ENCODE results near the gene TAL2.

TAL2 gene

DNA sequence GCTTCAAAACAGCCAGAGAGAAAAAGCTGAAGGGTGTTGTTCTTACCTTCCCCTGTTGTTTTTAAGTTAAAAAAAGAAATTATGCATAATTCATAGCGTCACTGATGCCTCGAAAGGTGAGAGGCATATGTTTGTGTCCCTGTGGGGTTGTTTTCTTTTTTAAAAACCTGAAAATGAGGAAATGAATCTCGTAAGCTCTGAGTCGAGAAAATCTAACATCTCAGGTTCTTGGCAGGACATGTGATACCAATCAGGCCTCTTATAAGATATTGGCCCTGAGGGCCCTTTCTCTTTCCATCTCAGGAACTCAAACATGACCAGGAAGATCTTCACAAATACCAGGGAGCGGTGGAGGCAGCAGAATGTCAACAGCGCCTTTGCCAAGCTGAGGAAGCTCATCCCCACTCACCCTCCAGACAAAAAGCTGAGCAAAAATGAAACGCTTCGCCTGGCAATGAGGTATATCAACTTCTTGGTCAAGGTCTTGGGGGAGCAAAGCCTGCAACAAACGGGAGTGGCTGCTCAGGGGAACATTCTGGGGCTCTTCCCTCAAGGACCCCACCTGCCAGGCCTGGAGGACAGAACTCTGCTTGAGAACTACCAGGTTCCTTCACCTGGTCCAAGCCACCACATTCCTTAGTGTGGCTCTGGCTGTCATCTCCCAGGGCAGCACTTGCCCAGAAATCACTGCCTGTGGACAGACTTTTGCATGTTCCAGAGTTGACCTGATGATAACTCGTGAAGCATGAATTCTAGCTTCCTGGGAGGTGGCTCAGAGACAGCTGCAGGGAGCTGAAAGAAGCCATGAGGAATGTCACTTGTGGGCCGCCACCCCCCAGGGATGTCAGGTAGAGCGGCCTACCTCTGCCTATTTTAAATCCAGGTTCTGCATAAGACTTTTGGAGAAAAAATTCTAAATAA, at the start of gene TAL2:
TAL2 (plus strand) TSS at position 274 of the 921 bp plus-strand sequence; CDS start at position 314, 40 bp downstream.
- no peak for DNase-seq

DNA sequence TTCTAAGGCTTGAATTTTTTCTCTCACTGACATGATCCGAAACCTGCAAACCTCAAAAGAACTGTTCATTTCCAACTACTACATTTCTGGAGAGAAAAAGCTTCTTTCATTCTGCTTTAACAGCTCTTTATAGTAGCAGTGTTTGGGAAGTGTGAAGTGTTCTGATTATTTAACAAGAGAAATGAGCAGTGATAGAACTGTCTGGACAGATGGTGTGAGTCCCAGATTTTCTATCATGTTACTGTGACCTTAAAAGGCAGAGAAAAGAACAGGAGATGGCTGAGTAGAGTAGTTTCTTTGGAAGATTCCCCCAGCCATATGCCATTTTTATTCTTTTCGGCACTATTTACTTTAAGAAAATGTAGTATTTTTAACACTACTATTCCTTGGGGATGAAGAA, 41.3 kb upstream of the TAL2 start:
- no peak for DNase-seq

DNA sequence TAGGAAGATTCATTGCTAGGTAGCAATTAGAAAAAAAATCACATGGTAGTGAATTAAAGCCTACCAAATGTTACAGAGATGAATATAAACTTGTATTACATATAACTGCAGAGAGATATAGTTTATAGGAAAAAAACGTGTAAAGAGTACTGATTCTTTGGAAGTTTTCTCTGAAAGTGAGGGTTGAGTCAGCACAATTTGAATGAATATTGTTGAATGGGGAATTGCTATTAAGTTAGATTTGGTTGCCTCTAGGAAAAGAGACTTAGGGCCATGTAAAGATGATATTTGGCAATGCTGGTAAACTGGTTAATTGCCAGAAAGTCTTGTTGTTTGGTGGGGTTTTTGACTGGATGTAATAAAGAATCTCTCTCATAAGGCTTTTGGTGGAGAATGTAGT, 37.2 kb upstream of the TAL2 start:
- DNase-seq, result no peak

DNA sequence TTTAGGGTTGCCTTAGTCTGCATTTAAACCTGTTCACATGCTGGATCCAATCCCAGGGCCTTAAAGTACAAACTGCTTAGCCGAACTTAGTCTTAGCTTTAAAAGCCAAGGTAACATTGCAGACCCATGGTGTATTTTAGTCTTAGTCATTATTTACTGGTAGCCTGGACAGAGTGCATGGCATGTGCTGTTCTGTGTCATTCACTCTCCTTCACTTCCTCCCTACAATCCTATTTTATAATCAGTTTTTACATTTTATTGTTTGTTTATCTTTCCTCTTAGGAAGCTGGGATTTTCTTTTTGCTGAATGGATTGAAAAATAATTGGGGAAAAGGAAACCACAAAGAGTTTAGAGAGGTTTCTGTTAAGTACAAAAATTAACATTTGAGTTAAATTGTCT, 29.4 kb upstream of the TAL2 start:
- no peak for DNase-seq

DNA sequence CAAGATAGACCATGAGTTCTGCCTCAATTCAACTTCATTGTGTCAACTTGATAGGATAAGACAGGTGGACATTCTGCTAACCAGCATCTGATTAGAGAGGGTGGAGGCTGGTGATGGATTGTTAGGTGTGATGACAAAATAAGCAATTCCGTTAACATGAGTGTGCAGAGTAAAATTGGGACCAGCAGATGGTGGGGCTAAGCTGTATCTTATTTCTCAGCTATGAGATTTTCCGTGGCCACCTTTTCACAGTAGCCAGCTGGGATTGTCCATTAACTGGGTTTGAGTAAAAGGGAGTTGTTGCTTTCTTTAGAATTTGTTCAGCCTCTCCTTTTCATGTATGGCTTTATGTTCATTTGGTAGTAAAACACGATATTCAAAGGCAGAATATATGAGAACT, 28.8 kb upstream of the TAL2 start:
- no peak for DNase-seq

DNA sequence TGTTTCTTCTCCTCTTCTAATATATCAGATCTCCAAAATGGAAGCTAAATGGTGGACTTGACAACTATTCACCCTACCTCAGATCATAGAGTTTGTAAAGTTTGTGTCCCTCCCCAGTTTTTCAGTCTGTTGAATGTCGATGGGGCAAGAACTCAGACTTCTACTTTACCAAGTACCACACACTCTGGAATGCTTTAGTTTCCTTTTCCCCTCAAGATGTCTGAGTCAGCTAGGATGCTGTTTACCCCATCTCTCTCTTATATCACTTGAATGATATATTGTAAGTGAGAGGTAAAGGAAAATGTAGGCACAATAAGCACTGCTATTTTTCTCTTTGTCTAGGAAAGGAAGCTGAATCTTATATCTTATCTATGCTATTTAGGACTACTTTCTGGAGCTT, 25.9 kb upstream of the TAL2 start:
- no peak for DNase-seq

DNA sequence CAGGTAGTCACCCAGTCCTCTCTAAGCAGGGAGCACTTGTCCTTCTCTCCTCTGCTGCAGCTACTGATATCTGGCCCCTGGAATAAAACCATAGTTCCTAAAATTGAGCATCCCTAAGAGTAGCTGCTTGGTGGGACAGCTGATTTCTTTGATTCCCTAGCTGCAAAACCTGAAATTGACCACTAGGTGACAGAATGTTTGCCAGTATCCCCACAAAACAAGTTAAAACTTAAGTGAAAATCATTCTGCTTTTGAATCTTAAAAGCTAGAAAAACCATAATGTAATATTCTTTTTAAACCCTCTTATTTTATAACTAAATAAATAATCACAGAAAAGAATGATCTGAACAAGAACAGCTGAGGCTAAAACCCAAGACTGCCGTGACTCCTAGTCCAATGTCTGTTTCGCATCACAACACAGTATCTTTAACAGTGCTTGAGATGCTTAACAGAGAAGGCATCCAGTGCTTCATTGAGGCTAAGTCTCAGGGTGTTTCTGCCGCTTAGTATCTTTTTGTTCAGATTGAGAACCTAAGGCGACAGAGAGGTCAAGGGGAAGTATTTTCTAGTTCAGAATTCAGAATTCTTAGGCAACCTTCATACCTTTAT, 24.4 kb upstream of the TAL2 start:
- DNase-seq, result no peak

DNA sequence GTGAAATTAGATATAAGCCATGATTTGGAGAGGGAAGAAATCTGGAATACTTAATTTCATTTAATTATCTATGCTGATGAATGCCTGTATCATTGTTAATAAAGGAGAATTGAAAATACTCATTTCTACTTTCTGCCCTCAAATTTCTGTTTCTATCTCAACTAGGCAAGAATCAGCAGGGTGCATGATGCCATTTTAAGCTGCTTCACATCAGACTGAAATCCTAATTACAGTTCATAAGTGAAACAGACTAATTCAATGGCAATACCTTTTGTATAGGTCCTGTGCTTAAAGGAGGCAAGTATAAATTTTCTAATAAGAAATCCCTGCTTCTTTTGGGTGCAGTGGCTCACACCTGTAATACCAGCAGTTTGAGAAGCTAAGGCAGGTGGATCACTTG, 22.3 kb upstream of the TAL2 start:
- no peak for DNase-seq

DNA sequence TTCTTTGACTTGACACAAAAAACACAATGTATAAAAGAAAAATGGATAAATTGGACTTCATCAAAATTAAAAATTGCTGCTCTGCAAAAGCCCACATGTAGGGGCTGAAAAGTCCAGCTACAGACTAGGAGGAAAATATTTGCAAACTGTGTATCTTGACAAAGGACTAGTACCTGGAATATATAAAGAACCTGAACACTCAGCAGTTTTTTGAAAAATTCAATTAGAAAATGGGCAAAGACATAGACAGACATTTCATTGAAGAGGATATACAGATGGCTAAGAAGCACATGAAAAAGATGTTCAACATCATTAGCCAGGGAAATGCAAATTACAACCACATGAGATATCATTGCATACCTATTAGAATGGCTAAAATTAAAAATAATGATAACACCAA, 18.5 kb upstream of the TAL2 start:
- DNase-seq, result no peak

DNA sequence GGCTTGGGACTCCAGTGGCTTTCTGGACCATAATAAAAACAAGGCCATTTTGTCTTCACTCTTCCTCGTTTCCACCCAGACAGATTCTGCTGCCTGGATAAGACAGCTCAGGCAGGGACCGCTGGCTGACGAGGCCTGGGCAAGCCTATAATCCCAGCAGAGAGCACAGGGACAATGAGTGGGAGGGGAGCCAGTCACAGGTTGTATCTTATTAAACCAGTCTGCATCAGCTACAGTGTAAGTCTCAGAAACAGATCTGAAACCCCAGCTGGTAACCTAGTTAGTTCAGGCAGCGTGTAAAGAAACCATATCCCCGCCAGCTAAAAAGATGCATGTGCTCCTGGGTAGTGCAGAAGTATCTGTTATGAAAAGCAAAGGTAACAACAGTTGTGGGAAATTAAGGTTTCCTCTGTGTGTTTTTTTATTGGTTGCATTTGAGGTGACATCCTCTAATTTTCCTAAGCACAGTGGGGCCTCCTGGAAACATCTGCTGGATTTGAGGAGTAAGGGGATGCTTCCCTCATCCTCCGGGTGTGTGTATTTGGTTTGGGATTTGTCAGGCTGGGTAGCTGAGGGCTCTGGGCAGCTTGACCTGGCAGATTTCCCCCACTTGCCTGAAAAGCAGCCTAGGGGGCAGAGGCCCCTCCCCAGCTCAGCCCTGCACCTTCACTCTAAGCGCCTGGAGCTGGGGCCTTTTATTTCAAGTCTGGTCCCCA, 15.2 kb upstream of the TAL2 start:
- DNase-seq, result no peak

DNA sequence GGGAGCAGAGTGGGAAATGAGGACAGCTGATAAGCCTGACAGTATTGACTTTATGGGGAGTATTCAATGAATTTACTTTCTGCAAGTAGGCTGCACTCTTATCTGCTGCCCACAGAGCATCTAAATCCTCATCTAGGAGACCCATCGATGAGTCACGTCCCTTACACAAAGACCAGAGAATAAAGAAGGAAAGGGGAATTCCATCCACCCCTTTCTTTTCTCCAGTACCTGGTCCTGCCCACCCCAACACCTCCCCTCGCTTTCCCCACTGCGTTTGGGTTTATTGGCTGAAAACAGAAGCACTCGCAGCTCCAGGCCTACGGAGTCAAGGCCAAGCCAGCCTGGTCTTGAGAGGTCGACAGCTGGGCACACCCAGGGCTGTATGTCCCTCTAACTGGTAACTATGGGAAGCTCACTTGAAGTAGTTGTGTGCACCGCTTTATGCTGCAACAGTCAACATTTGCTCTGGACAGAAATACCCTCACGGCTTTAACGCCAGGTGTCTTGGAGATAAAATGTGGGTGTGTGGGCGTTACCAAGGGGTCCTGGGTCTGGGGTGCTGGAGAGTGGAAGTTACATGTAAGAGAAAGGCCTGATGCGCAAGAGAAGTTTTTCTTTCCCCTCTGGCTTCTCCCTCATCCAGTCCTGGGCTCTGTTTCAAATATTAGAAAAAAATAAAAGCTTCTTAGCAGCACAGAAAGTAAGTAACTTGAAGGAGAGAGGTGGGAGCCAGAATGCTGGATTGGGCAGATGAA, 14.5 kb upstream of the TAL2 start:
- no peak for DNase-seq

DNA sequence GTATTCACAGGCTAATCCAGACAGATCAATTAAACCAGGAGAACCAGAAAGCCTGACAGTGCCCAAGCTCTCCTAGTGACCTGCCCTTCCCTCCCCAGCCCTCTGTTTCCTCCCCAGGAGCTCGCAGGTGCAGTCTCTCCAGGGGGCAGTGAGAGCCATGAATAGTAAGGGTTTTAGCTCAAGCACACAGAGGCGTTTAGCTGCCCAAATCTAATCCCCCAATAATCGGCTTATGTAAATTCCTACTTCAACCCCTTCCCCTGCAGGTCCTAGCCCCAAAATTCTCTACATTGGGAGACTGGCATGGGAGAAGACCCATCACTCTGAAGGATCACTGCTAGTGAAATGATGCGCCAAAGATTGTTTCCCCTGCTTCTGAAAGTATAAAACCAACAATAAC, 10.5 kb upstream of the TAL2 start:
- no peak for DNase-seq

DNA sequence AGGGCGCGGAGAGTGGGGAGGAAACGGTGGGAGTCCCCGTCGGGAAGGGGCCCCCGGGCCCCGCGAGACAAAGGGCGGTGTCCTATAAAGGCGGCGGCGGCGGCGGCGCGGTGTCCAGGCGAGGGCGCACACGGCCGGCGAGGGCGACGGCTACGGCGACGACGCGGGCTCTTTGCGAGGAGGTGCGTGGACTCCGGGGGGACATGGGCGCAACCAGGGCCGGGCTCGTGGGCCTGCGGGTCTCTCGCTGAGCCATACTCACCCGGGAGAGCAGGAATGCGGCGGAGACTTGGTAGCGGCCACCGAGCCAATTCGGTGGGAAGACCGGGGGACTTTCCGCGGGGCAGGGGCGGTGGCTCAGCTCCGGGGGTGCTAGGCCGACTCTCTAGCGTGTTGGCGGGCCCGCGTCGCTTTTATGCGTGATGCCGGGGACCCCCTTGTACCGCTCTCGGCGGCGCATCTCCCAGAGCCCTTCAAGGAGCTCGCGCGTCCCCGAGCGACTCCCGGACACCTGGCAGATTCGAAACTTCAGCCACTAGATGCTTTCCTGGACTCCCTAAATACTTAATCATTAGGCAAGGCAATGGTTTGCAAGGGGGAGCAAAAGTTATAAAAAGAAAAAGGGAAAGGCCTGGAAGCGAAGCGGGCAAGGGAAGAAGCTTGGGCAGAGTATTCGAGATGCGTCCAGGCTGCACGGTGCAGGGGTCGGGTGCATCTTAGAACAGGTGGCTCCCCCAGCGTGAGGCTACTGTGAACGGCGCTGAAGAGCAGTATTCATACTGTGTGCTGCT, 5.9 kb upstream of the TAL2 start:
- DNase-seq, result no peak

DNA sequence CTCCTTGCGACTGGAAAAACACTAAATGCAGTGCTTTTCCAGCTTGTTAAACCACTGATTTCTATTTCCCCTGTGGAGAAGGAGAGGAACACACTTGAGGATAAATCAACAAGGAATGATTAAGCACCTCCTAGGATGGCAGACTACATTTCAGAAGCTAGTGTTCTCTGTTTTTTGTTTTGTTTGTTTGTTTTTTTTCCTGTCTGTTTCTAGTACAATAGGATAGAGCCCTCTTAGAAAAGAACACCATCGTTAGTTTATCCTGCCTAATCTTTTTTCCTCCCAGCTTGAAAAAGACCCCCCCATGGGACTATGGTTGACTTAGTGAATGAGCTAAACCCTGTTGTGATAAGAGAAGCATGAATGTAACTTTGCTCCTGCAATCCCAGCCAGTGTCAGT, 3.9 kb upstream of the TAL2 start:
- DNase-seq, result no peak

DNA sequence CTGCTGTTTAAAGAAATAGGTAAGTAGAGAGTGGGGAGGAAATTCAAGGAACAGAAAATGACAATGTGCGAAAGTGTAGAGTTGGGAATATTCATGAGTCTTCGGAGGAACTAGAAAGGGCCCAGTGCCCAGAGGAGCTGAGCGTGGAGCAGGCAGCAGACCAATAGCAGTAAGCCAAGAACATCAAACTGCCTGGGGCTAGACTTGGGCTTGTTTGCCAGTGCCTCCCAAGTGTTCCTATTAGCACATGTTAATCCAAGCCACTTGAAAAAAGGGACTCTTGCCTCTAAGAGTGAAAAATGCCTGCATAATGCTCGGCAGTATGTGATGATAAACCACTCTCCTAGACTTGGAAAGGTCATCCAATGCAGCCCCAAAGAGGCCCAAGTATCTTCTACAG, 1.2 kb upstream of the TAL2 start:
- no peak for DNase-seq

DNA sequence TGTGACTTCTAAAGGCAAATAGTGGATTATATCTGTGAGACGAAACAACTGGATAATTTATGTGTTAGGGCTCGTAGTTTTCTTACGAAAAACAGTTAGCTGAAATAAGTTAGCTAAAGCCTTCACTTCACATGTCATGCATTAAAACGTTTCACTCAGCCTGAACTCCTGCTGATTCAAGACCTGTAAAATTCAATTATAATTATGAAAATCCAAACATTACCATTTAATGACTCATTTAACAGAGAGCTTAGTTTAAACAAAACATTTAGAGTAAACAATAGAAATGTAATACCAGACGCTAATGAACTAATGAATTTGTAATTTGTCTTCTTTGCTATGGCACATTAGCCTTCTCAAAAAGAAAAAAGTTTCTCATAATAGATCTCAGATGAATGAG, 1.7 kb downstream of the TAL2 start:
- DNase-seq, result no peak

DNA sequence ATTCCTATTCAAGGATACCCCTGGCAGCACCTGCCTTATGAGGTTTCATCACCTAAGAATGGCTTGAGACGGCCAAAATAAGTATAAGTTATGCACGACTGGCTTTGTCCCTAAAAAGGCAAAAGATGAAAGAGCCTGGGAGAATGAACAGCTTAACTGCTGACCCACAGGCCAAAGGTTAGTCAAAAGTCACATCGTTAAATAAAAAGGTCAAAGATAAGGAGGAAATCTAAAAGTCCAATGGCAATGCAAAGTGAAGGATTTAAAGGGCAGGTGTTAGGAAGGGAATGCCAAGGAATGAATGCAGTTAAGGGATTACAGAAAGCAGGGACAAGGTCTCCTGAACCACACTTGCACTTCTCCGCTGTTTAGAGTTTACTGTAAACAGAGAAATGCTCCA, 5.6 kb downstream of the TAL2 start:
- DNase-seq, result no peak

DNA sequence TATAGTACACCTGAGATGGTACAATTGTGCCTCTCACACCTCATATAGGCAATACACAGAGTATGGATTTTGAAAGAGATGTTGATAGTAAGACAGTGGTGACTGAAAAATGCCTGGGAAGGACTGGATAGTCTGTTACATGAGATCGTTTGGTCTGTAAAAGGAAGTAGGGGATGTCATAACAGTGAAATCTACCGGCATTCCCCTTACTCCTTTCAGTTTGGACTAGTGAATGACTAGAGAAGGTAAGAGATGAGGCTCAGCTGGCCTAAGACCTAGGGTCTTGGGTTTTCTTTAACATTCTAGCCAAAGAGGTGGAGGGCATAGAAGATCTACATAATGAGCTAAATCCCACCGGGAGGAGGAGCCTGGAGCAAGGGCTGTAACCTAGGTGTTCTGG, 8.1 kb downstream of the TAL2 start:
- no peak for DNase-seq

DNA sequence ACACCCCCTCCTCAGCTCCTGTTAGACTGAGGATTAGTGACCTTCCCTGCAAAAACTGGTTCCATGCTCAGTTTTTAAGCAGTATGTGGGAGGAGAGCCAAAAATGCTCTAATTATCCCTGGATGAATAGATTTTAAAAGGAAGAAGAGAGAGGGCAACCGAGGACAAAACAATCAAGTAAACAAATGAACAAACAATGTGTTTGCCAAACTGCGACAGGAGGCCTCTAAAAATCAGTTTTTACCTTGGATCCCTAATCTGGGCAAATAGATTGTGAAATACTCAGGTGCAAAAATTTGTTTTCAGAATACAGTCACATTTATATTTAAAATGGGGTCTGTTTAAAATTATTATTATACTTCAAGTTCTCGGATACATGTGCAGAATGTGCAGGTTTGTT, 8.5 kb downstream of the TAL2 start:
- DNase-seq, result no peak

DNA sequence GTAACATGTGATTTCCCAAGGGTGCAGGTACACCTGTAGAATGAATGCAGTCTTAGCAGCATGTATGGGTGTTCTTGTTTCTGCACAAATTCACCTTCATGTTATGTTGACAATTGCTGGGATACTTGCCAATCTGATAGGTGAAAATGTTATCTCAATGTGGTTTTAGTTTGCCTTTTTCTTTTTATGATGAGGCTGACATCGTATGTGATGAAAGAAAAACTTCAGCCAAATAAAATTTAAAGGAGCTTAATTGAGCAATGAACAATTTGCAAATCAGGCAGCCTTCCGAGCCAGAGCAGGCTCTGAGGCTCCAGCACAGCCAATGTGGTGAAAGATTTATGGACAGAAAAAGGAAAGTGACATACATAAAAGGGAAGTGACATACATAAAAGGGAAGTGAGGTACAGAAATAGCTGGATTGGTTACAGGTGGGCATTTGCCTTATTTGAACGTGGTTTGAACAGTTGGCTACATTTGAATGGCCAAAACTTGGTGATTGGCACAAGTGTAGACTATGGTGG, 10.5 kb downstream of the TAL2 start:
- DNase-seq, result no peak

DNA sequence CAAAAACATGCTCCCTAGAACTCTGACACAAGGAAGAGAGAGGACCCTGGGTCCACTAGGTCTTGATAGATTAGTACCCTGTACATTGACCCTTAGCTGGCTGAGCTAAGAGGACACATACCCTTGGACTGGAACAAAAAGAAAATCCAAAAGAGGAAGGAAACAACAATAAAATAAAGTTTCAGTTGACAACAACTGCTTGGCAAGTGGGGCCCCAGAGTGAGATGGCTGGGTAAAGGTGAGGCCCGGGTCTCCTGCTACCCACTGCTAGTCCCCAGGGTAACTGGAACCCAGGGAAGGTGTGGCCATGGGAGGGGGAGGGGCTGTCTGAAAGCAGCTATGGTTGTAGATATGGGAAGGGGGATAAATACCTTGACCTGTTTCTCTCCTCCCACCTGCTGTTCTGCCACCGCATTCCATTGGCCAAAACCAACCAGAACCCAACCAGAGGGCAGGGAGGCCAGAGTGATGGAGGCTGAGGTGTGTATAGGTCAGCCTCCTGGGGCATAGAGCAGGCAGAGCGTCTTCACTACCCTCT, 11.7 kb downstream of the TAL2 start:
- no peak for DNase-seq

Data from stimulated activated naive CD4-positive, alpha-beta T cell (primary cell).